ENCODE measurements around the gene RAB40A.

Gene RAB40A

DNA sequence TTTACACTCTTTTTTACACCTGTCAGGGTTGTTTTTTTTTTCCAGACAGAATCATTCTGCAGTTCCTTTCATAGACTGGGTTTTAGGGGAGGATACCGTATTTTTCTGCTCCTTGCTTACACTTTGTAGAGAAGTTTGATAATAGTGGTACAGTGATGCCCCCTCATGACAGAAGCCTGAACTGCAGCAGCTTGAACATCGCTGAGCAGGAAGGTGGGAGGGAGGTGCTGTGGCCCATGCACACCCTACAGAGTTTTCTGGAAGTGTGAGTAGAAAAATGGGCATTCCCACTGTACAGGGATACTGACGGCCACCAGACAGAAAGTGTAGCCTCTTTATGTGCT, 54.5 kb downstream of the RAB40A start:
- peak; percentile 48 to 55 for DNase-seq (ENCODE audit: low read depth in 1 of 2, low spot score in 1 of 2)

DNA sequence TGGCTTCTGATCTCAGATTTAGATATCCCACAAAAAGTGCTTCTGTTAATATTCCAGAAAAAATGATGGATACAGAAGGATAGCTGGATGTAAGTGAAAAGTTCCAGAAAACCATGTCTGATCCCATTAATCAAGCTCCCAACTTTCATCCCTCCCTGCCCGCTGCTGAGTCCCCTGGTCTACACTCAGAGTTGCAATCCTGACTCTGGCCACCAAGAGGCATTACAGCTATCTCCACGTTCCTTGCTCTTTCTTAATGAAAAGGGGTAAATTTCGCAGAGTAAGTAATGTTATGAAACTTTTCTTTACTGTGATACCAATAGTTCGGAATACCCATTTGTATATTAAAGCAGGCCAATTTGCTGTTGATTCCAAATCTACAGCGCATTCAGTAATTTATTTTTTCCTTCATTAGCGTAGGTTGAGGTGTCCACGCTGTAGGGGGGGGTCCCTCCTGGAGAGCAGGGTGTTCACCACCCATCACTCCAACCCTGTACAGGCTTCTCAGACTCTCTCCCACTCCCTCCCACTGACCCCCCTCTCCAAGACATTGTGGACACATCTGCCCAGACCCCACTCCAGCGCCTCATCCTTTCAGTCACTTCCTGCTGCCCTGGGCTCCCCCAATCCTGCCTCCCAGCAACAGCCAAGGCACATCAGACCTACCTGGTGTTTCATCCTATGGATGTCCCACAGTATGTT, 55.1 kb downstream of the RAB40A start:
- no peak for DNase-seq (ENCODE audit: low read depth in 1 of 2, low spot score in 1 of 2)

DNA sequence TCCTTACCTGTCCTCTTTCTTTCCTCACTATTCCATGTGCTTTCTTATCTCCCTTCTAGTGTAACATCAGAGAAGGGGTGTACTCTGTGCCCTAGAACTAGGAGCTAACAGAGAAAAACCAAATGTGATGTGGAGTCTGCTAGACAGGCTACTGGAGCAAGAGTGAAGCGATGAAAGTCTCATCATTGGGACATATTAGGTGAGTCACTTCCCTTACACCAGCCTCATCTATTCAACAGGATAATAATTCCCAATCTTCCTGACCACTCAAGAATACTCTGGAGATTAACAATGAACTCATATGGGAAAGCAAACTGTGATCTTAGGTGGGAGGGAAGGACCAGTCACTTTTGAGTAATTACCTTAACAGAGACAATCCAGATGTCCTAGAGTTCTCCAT, 58.1 kb downstream of the RAB40A start:
- no peak for DNase-seq (ENCODE audit: low read depth in 1 of 2, low spot score in 1 of 2)

DNA sequence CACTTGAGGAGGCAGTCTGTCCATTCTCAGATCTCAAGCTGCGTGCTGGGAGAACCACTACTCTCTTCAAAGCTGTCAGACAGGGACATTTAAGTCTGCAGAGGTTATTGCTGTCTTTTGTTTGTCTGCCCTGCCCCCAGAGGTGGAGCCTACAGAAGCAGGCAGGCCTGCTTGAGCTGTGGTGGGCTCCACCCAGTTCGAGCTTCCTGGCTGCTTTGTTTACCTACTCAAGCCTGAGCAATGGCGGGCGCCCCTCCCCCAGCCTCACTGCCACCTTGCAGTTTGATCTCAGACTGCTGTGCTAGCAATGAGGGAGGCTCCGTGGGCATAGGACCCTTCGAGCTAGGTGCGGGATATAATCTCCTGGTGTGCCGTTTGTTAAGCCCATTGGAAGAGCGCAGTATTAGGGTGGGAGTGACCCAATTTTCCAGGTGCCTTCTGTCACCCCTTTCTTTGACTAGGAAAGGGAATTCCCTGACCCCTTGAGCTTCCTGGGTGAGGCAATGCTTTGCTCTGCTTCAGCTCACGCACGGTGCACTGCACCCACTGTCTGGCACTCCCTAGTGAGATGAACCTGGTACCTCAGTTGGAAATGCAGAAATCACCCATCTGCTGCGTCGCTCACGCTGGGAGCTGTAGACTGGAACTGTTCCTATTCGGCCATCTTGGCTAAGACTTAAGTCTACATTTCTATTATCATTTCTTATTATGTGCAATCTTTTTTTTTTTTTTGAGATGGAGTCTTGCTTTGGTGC, 59.1 kb downstream of the RAB40A start:
- DNase-seq (ENCODE audit: low read depth in 1 of 2, low spot score in 1 of 2) = peak in 1 of 2 donors; percentile 17

DNA sequence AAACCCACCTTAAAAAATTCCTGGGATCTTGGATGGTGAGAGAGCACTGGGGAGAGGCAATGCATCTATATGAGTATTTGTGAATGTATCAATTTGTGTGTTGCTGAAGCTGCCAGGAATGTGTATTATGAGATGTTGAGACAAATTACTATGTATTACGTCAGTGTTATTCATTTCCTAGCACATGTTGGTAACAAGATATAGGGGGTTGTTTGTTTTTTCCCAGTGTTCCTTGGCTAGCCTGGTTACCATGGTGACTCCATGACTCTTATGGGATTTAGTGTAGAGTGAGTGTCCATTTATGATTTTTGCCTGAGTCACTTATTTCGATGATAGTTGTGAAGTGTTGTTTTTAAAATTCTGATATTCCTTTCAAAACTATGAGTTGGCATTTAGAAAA, 65.6 kb downstream of the RAB40A start:
- no peak for DNase-seq (ENCODE audit: low read depth in 1 of 2, low spot score in 1 of 2)

All from stimulated activated CD4-positive, alpha-beta T cell treated with anti-CD3 and anti-CD28 coated beads, Interleukin-15, amount 100 ng/mL, for 1 hour (primary cell).